Fibroblast of skin of left quadriceps (primary cell): ENCODE results near the gene MGMT.

Source experiments
- DNase-seq, 2 experiments: peaks; one replicate each; pipeline ENCODE4 v3.0.0-alpha.2; 2013; ENCODE audit warnings: low read depth in 2 of 2

Gene MGMT

GRCh38 chr10:129455625-129456024 is 11.4 kb upstream of the MGMT start:
- no peak for DNase-seq

GRCh38 chr10:129459762-129460539 is 7.1 kb upstream of the MGMT start:
- DNase-seq = no peak

GRCh38 chr10:129462257-129462795 is 4.7 kb upstream of the MGMT start:
- no peak for DNase-seq

GRCh38 chr10:129464251-129464650 is 2.8 kb upstream of the MGMT start:
- no peak for DNase-seq

GRCh38 chr10:129465796-129466702 is 992 bp upstream of the MGMT start:
- DNase-seq = no peak

- DNase-seq = no peak
Measured at GRCh38 chr10:129467359-129468064, 471 bp downstream of the MGMT start.

- DNase-seq = no peak
Measured at GRCh38 chr10:129468187-129468586, 1.1 kb downstream of the MGMT start.

- DNase-seq = no peak
Measured at GRCh38 chr10:129470103-129470851, 3.2 kb downstream of the MGMT start.

GRCh38 chr10:129471447-129472175 is 4.6 kb downstream of the MGMT start:
- DNase-seq = no peak

GRCh38 chr10:129472696-129473555 is 5.9 kb downstream of the MGMT start:
- no peak for DNase-seq

GRCh38 chr10:129474642-129475041 is 7.6 kb downstream of the MGMT start:
- no peak for DNase-seq

- no peak for DNase-seq
Measured at GRCh38 chr10:129476431-129476830, 9.4 kb downstream of the MGMT start.

- DNase-seq = no peak
Measured at GRCh38 chr10:129477051-129477450, 10.0 kb downstream of the MGMT start.

- DNase-seq = no peak
Measured at GRCh38 chr10:129481641-129482040, 14.6 kb downstream of the MGMT start.

GRCh38 chr10:129483430-129484010 is 16.5 kb downstream of the MGMT start:
- no peak for DNase-seq

GRCh38 chr10:129486805-129487204 is 19.8 kb downstream of the MGMT start:
- DNase-seq = no peak

- DNase-seq = no peak
Measured at GRCh38 chr10:129491123-129491734, 24.2 kb downstream of the MGMT start.

- DNase-seq = no peak
Measured at GRCh38 chr10:129494176-129494575, 27.1 kb downstream of the MGMT start.

- DNase-seq = no peak
Measured at GRCh38 chr10:129494740-129495139, 27.7 kb downstream of the MGMT start.
